H1 (cell line): ENCODE measurements around the gene C17orf50. TPM values are rescaled to one million over a fixed set of nuclear protein-coding genes. Genes with fewer than 3 reads are reported as not detected.

Experiments used
- CTCF ChIA-PET: fragments of 300-600 bp; sonication (Branson Sonifier 250); formaldehyde crosslinking; loops from one replicate; lab custom pipeline; 2021; ENCODE audit not compliant: partially characterized antibody; lab: Charles Lee
- POLR2A ChIA-PET: fragments of 300-600 bp; sonication (Branson Sonifier 250); formaldehyde crosslinking; loops from one replicate; lab custom pipeline; 2021; ENCODE audit warnings: inconsistent platforms; ENCODE audit not compliant: partially characterized antibody; lab: Charles Lee
- DNase-seq, 2 experiments: peaks; one replicate each; pipeline versions ENCODE4 v3.0.0 to v3.0.0-alpha.2; 2010 to 2022; ENCODE audit warnings: low spot score in 2 of 2, low read depth in 1 of 2, mixed read lengths in 1 of 2
- FAIRE-seq: peaks from 2 replicates; lab custom pipeline; 2011; peaks lifted over from hg19 to GRCh38; lab: Jason Lieb, UNC
- H2AFZ ChIP-seq: 2 replicates; pipeline ENCODE4 v1.8.1; 2012; ENCODE audit warnings: low read length, inconsistent platforms
- H2AK5ac ChIP-seq: 2 replicates; pipeline ENCODE4 v1.6.1; 2013; ENCODE audit warnings: low read depth, low read length
- H2BK120ac ChIP-seq: replicated peaks from 2 replicates; pipeline ENCODE3; 2013; ENCODE audit warnings: low read depth, low read length, inconsistent platforms
- H2BK12ac ChIP-seq: 2 replicates; pipeline ENCODE4 v1.6.1; 2013; ENCODE audit warnings: low read depth, low read length
- H2BK15ac ChIP-seq: 2 replicates; pipeline ENCODE4 v1.6.1; 2013; ENCODE audit warnings: low read length
- H2BK20ac ChIP-seq: 2 replicates; pipeline ENCODE4 v1.6.1; 2013; ENCODE audit warnings: low read length
- H2BK5ac ChIP-seq: 2 replicates; pipeline ENCODE4 v1.6.1; 2013; ENCODE audit warnings: low read depth, low read length
- H3K14ac ChIP-seq: 2 replicates; pipeline ENCODE4 v1.6.1; 2013; ENCODE audit warnings: inconsistent platforms; ENCODE audit not compliant: insufficient read length
- H3K18ac ChIP-seq: 2 replicates; pipeline ENCODE4 v1.6.1; 2013; ENCODE audit warnings: low read length; ENCODE audit errors: extremely low read depth
- H3K23ac ChIP-seq: 2 replicates; pipeline ENCODE4 v1.6.1; 2013; ENCODE audit warnings: inconsistent platforms; ENCODE audit not compliant: insufficient read length
- H3K23me2 ChIP-seq: 2 replicates; pipeline ENCODE4 v1.6.1; 2013; ENCODE audit warnings: low read depth, low read length
- H3K27ac ChIP-seq: 2 replicates; pipeline ENCODE4 v1.6.1; 2011; ENCODE audit warnings: low read depth, low read length, inconsistent platforms
- H3K27me3 ChIP-seq, 4 experiments: replicated peaks in 1 of 4; 1 replicate in 1 of 4; 2 replicates in 3 of 4; pipeline versions ENCODE4 v1.6.1 to v1.8.1; 2011 to 2013; ENCODE audit warnings: low read length in 3 of 4, mild to moderate bottlenecking in 3 of 4, inconsistent platforms in 2 of 4, mixed read lengths in 2 of 4, moderate library complexity in 1 of 4; ENCODE audit not compliant: control insufficient read depth in 3 of 4, insufficient read depth in 3 of 4; ENCODE audit errors: extremely low read depth in 1 of 4
- H3K36me3 ChIP-seq, 4 experiments: 2 replicates each; pipeline versions ENCODE4 v1.6.1 to v1.8.1; 2011 to 2013; ENCODE audit warnings: mild to moderate bottlenecking in 4 of 4, low read length in 3 of 4, moderate library complexity in 2 of 4, control low read depth in 1 of 4, inconsistent platforms in 1 of 4; ENCODE audit not compliant: insufficient read depth in 4 of 4, control insufficient read depth in 2 of 4
- H3K4ac ChIP-seq: replicated peaks from 2 replicates; pipeline ENCODE3; 2013; ENCODE audit warnings: low read length, low read depth, mixed read lengths, inconsistent platforms; ENCODE audit not compliant: insufficient read length
- H3K4me1 ChIP-seq, 4 experiments: replicated peaks in 1 of 4; 1 replicate in 1 of 4; 2 replicates in 3 of 4; pipeline versions ENCODE4 v1.6.1 to v1.8.1; 2011 to 2013; ENCODE audit warnings: low read length in 3 of 4, inconsistent platforms in 2 of 4, mixed read lengths in 1 of 4; ENCODE audit not compliant: insufficient read depth in 4 of 4, control insufficient read depth in 3 of 4
- H3K4me2 ChIP-seq, 2 experiments: 2 replicates each; pipeline versions ENCODE4 v1.6.1 to v1.8.1; 2011 to 2013; ENCODE audit warnings: low read depth in 2 of 2, low read length in 2 of 2, control low read depth in 1 of 2, inconsistent platforms in 1 of 2, mild to moderate bottlenecking in 1 of 2; ENCODE audit not compliant: insufficient read depth in 1 of 2
- H3K4me3 ChIP-seq, 4 experiments: fragments of 200-600, 300-600 bp in 1 of 4; sonication (generic), shearing (Covaris generic), sonication (Bioruptor Twin) in 1 of 4; 2 replicates each; pipeline versions ENCODE4 v1.5.1 to v1.8.1; 2011 to 2016; ENCODE audit warnings: low read length in 4 of 4, low read depth in 3 of 4, control low read depth in 2 of 4, inconsistent platforms in 2 of 4, mild to moderate bottlenecking in 2 of 4, mixed read lengths in 1 of 4, moderate library complexity in 1 of 4; ENCODE audit not compliant: insufficient read depth in 2 of 4; ENCODE audit errors: extremely low read depth in 1 of 4
- H3K56ac ChIP-seq: replicated peaks from 2 replicates; pipeline ENCODE3; 2013; ENCODE audit warnings: low read depth, mild to moderate bottlenecking, mixed read lengths, low read length, inconsistent platforms; ENCODE audit not compliant: insufficient read length
- H3K79me1 ChIP-seq: 2 replicates; pipeline ENCODE4 v1.6.1; 2013; ENCODE audit warnings: low read depth, low read length, control low read depth
- H3K79me2 ChIP-seq, 2 experiments: 2 replicates each; pipeline versions ENCODE4 v1.6.1 to v1.8.1; 2012 to 2013; ENCODE audit warnings: low read length in 2 of 2, mild to moderate bottlenecking in 2 of 2, inconsistent platforms in 1 of 2; ENCODE audit not compliant: insufficient read depth in 2 of 2, control insufficient read depth in 1 of 2
- H3K9ac ChIP-seq, 4 experiments: replicated peaks in 1 of 4; 1 replicate in 1 of 4; 2 replicates in 3 of 4; pipeline versions ENCODE4 v1.6.1 to v1.8.1; 2011 to 2013; ENCODE audit warnings: low read depth in 3 of 4, low read length in 3 of 4, control low read depth in 2 of 4, mild to moderate bottlenecking in 2 of 4, moderate library complexity in 2 of 4, inconsistent platforms in 1 of 4; ENCODE audit errors: extremely low read depth in 1 of 4
- H3K9me3 ChIP-seq, 2 experiments: 2 replicates each; pipeline versions ENCODE4 v1.6.1 to v1.8.1; 2012 to 2013; ENCODE audit warnings: mild to moderate bottlenecking in 2 of 2, moderate library complexity in 2 of 2, control low read depth in 1 of 2, inconsistent platforms in 1 of 2, low read depth in 1 of 2, low read length in 1 of 2, mixed read lengths in 1 of 2; ENCODE audit not compliant: insufficient read depth in 2 of 2
- H4K20me1 ChIP-seq, 2 experiments: replicated peaks in 1 of 2; 2 replicates each; pipeline versions ENCODE3 to v1.8.1; 2011 to 2013; ENCODE audit warnings: inconsistent platforms in 2 of 2, low read length in 2 of 2, mild to moderate bottlenecking in 1 of 2; ENCODE audit not compliant: insufficient read depth in 2 of 2, control insufficient read depth in 1 of 2
- H4K5ac ChIP-seq: 2 replicates; pipeline ENCODE4 v1.6.1; 2013; ENCODE audit warnings: low read length, low read depth, mixed read lengths, inconsistent platforms; ENCODE audit not compliant: insufficient read length
- H4K8ac ChIP-seq: 2 replicates; pipeline ENCODE4 v1.8.0; 2013; ENCODE audit warnings: mild to moderate bottlenecking, moderate library complexity, low read length, inconsistent platforms; ENCODE audit not compliant: insufficient read depth; ENCODE audit errors: extremely low read depth
- H4K91ac ChIP-seq: replicated peaks from 2 replicates; pipeline ENCODE3; 2013; ENCODE audit warnings: low read length, mixed read lengths, inconsistent platforms; ENCODE audit not compliant: insufficient read length
- BCL11A ChIP-seq, 2 experiments: IDR thresholded peaks; one replicate each; pipeline ENCODE4 v1.6.1; 2011; ENCODE audit warnings: low read depth in 2 of 2, low read length in 2 of 2, mild to moderate bottlenecking in 2 of 2
- CHD2 ChIP-seq: IDR thresholded peaks from 2 replicates; pipeline ENCODE4 v1.6.1; 2012; ENCODE audit warnings: low read length, improper control_type of control experiment
- CTBP2 ChIP-seq: IDR thresholded peaks from 2 replicates; pipeline ENCODE4 v1.7.0; 2011; ENCODE audit warnings: borderline replicate concordance, mild to moderate bottlenecking, moderate library complexity, mixed read lengths, low read length; ENCODE audit not compliant: insufficient read depth, insufficient read length
- EZH2 ChIP-seq: fragments of 200-600 bp; sonication (generic); IDR thresholded peaks from 2 replicates; pipeline ENCODE4 v1.7.1; 2012; ENCODE audit warnings: low read depth, mild to moderate bottlenecking, moderate library complexity, low read length, inconsistent platforms; ENCODE audit not compliant: severe bottlenecking
- JUND ChIP-seq: IDR thresholded peaks from 2 replicates; pipeline ENCODE4 v1.6.1; 2011; ENCODE audit warnings: mild to moderate bottlenecking, improper control_type of control experiment, low read length
- NANOG ChIP-seq: IDR thresholded peaks from 2 replicates; pipeline ENCODE4 v1.6.1; 2011; ENCODE audit warnings: low read length, low read depth, mild to moderate bottlenecking, inconsistent platforms; ENCODE audit not compliant: insufficient read depth, poor library complexity, severe bottlenecking
- RFX5 ChIP-seq: IDR thresholded peaks from 2 replicates; pipeline ENCODE4 v1.6.1; 2011; ENCODE audit warnings: low read depth, low read length, improper control_type of control experiment, borderline replicate concordance
- SIRT6 ChIP-seq: IDR thresholded peaks from one replicate; pipeline ENCODE4 v1.7.1; 2012; ENCODE audit warnings: low read length, inconsistent platforms
- TAF7 ChIP-seq: optimal IDR thresholded peaks from 2 replicates; pipeline ENCODE3; 2011; ENCODE audit warnings: low read depth, mild to moderate bottlenecking, inconsistent platforms, low read length, moderate library complexity, borderline replicate concordance
- WGBS, 2 experiments: shearing (Covaris generic) in 1 of 2; methylation state at CpG; one replicate each; pipeline versions ENCODE4 v1.1.6 to v1.1.7; 2013 to 2015; ENCODE audit warnings: low lambda C conversion rate in 2 of 2, mixed read lengths in 2 of 2, inconsistent platforms in 1 of 2, low coverage in 1 of 2, missing lambda C conversion rate in 1 of 2; ENCODE audit not compliant: insufficient replicate concordance in 2 of 2, insufficient coverage in 1 of 2, insufficient read length in 1 of 2; ENCODE audit errors: extremely low coverage in 1 of 2, missing lambda C conversion rate in 1 of 2; 5-methylcytosine and 5-hydroxymethylcytosine counted together
- polyA plus RNA-seq, 7 experiments: library from polyadenylated mRNA; depleted of rRNA in 3 of 7; stranded (reverse) in 5 of 7; unstranded in 2 of 7; fragments of >200 nt in 5 of 7; fragments of 200-250 nt in 2 of 7; gene quantifications; 1 replicate in 5 of 7; 2 replicates in 1 of 7; 4 replicates in 1 of 7; pipeline versions ENCODE4 v1.2.1 to v1.2.3, GENCODE V29; 2011 to 2013; ENCODE audit warnings: missing spikeins in 2 of 7, mixed read lengths in 2 of 7
- total RNA-seq: library from RNA; stranded (reverse); fragmentation: NEBNext Ultra II Directional; extraction: Animal tissue kit (Norgen Biotek cat#: 25700); gene quantifications from 2 replicates; pipeline ENCODE4 v1.2.1, GENCODE V29; 2021

Gene C17orf50
- total and polyA plus RNA-seq, 2 of the 8 experiments (the other 6 are each of a cell fraction or from before 2014, with no cell fraction given), result 0.12 TPM; not detected in 1

DNA sequence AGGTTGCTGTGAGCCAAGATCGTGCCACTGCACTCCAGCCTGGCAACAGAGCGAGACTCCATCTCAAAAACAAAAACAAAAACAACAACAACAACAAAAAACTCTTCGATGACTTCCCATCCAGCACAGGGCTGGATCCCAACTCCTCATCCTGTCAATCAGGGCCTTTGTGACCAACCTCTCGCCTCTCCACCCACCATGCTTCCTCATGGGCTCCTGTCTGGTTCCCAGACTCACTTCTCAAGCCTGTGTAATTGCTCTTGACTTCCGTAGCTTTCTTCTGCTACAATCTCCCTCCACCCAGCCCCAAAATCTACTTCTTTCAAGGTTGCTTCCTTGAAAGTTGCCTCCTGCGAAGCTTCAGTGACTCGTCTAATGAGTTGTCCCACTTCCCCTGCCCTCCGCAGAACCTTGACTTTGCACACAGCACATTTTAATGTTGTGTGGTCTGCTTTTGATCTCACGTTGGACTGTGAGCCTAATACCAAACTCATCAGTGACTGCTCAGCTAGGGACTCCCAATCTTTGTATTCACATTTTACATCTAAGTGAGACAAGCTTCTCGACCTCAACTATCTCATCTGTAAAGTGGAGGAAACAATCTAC is 30.2 kb upstream of the C17orf50 start:
- no peak overlapping the region for H3K56ac ChIP-seq
- H3K9me3 ChIP-seq, result no peaks in the 10 kb centered on the region
- peaks cover 7 to 28% (median 8%) of the 10 kb centered on the region in 4 experiments; a peak in 6 of 7 replicates for H3K4me1 ChIP-seq
- H3K4me2 ChIP-seq, result peak overlapping the region in 1 of 2 experiments; percentile 98; a peak in 2 of 4 replicates
- no peak overlapping the region for H2BK120ac ChIP-seq
- DNase-seq, result no peak
- no peak overlapping the region for H3K27ac ChIP-seq
- no peak overlapping the region for H3K4me3 ChIP-seq
- H3K79me2 ChIP-seq, result no peaks in the 10 kb centered on the region
- H2AK5ac ChIP-seq, result no peak overlapping the region
- H2BK12ac ChIP-seq, result no peak overlapping the region
- ChIA-PET POLR2A (interaction anchor here (1.2 to 3.7 kb wide), 3 partner anchors 9 to 78 kb away, joined by 3 to 16 read pairs (median 6); partner anchors contain the start of gene TAF15), CTCF (interaction anchor here (0.7 to 9.8 kb wide), 10 partner anchors 8 to 145 kb away, joined by 3 to 45 read pairs (median 4); no protein-coding TSS in a partner anchor)
- peaks cover 2% of the 10 kb centered on the region; the same call in 1 of the 2 replicates for H3K79me1 ChIP-seq
- H3K18ac ChIP-seq, result no peak overlapping the region
- no peak overlapping the region for H4K8ac ChIP-seq
- H4K5ac ChIP-seq, result no peak overlapping the region
- no peak overlapping the region for H3K14ac ChIP-seq
- no peak overlapping the region for H2BK5ac ChIP-seq
- no peak for TF ChIP-seq TAF7
- TF ChIP-seq CTBP2, result no peak
- no peak for TF ChIP-seq SIRT6
- TF ChIP-seq CHD2, result no peak
- TF ChIP-seq NANOG, result no peak
- no peak for TF ChIP-seq EZH2
- no peak for TF ChIP-seq JUND
- TF ChIP-seq BCL11A (IDR thresholded peaks at IDR 0.05; ENCODE audit: low read depth in 2 of 2, low read length in 2 of 2), result no peak
- no peak for TF ChIP-seq RFX5
- H3K23me2 ChIP-seq, result peaks cover 9% of the 10 kb centered on the region; the same call in 1 of the 2 replicates
- H2AFZ ChIP-seq, result no peak overlapping the region
- H2BK15ac ChIP-seq, result peak overlapping the region; percentile 81; the same call in 1 of the 2 replicates
- H4K20me1 ChIP-seq, result peaks cover 5 to 13% of the 10 kb centered on the region in 2 experiments
- no peaks in the 10 kb centered on the region for H3K36me3 ChIP-seq
- H3K27me3 ChIP-seq, result peaks cover 0 to 8% (median 5%) of the 10 kb centered on the region in 4 experiments; a peak in 4 of 7 replicates
- H3K4ac ChIP-seq, result no peak overlapping the region
- H3K9ac ChIP-seq, result no peak overlapping the region
- 92% methylated on average over 10 of the region's 10 CpGs; no CpG with 5 or more reads in 1 of the 2 experiments for WGBS, 2 experiments
- FAIRE-seq, result no peak
- no peak overlapping the region for H4K91ac ChIP-seq
- H2BK20ac ChIP-seq, result 0 out of 2 replicates have a peak overlapping the region, but pooled peaks have one; percentile 48
- H3K23ac ChIP-seq, result no peak overlapping the region
